Ovary (tissue), 9 donors: ENCODE data around the gene BCL2L14. TPM values are rescaled to one million over a fixed set of nuclear protein-coding genes. Genes with fewer than 3 reads are reported as not detected.

ENCODE experiments used
- DNase-seq, 5 donors: peaks; one replicate each; pipeline ENCODE4 v3.0.0-alpha.2; 2019 to 2020
- H3K27ac ChIP-seq, 2 donors: fragments of 200-600 bp; one replicate each; pipeline versions ENCODE4 v1.5.1 to v1.8.0; 2019 to 2022
- H3K27me3 ChIP-seq: fragments of 200-600 bp; one replicate; pipeline ENCODE4 v1.8.0; 2022
- H3K36me3 ChIP-seq: fragments of 200-600 bp; sonication (generic); one replicate; pipeline ENCODE4 v1.5.1; 2019
- H3K4me1 ChIP-seq: one replicate; pipeline ENCODE4 v1.8.1; 2013; ENCODE audit warnings: mild to moderate bottlenecking, moderate library complexity; ENCODE audit not compliant: insufficient read depth
- H3K4me3 ChIP-seq: fragments of 200-600 bp; sonication (generic); one replicate; pipeline ENCODE4 v1.5.1; 2017
- H3K9me3 ChIP-seq, 2 donors: fragments of 200-600 bp in 1 of 2; sonication (generic) in 1 of 2; one replicate each; pipeline versions ENCODE4 v1.5.1 to v1.8.1; 2013 to 2019; ENCODE audit warnings: mild to moderate bottlenecking in 1 of 2, moderate library complexity in 1 of 2
- EP300 ChIP-seq: sonication (generic); formaldehyde crosslinking; IDR thresholded peaks from one replicate; pipeline ENCODE4 v1.6.1; 2017; ENCODE audit warnings: antibody characterized with exemption
- POLR2A ChIP-seq: fragments of 450-650 bp; IDR thresholded peaks from one replicate; pipeline ENCODE4 v1.6.1; 2017; ENCODE audit warnings: antibody characterized with exemption, mild to moderate bottlenecking, moderate library complexity
- WGBS, 3 donors: extraction: QIAGEN DNeasy Blood & Tissue Kit in 1 of 3; methylation state at CpG; one replicate each; pipeline versions ENCODE4 v1.1.5 to v1.1.7; 2013 to 2017; 5-methylcytosine and 5-hydroxymethylcytosine counted together
- intact Hi-C, 4 donors: fragments of 100-400 bp; cut with DNase I; formaldehyde crosslinking; loops; one replicate each; pipeline versions ENCODE4 v1.11.0 to v1.15.1; 2022 to 2023
- polyA plus RNA-seq, 2 donors: library from polyadenylated mRNA; stranded (reverse); fragments of 200-250 nt in 1 of 2; fragments of 350-450 nt in 1 of 2; fragmentation: Illumina TruSeq in 1 of 2; extraction: RNeasy Lipid Tissue Mini Kit (QIAGEN cat#74804) in 1 of 2; gene quantifications; one replicate each; pipeline ENCODE4 v1.2.3, GENCODE V29; 2013 to 2014
- total RNA-seq, 7 donors: library from RNA; depleted of rRNA in 2 of 7; stranded (reverse); fragments of >200 nt in 2 of 7; fragmentation: NEBNext Ultra II Directional in 3 of 7; extraction: Animal tissue kit (Norgen Biotek cat#: 25700) in 3 of 7; gene quantifications; one replicate each; pipeline versions ENCODE4 v1.1.0 to v1.2.4, GENCODE V29; 2016 to 2023
- TF ChIP-seq, protein P1 (sequence below), 3 donors: fragments of 450-650 bp in 2 of 3; fragments of 200-600 bp in 1 of 3; IDR thresholded peaks; one replicate each; pipeline versions ENCODE4 v1.5.1 to v1.8.0; 2016 to 2022; ENCODE audit warnings: antibody characterized with exemption in 3 of 3, mild to moderate bottlenecking in 1 of 3
- donor health status: DM: no; HTN: no; CAD: no; lungs with moderate emphysema.
- donor health status: DM: no; HTN: no; CAD: no.
- donor health status: Bipolar disorder and iron deficiency.
- donor health status: DM: yes; HTN: yes; CAD: no.
- donor health status: DM: no; HTN: no; CAD: no.
- donor health status: DM: yes; HTN: yes; CAD: no.

BCL2L14 gene
- total and polyA plus RNA-seq, 9 donors = 0.11 TPM; not detected in 8

DNA sequence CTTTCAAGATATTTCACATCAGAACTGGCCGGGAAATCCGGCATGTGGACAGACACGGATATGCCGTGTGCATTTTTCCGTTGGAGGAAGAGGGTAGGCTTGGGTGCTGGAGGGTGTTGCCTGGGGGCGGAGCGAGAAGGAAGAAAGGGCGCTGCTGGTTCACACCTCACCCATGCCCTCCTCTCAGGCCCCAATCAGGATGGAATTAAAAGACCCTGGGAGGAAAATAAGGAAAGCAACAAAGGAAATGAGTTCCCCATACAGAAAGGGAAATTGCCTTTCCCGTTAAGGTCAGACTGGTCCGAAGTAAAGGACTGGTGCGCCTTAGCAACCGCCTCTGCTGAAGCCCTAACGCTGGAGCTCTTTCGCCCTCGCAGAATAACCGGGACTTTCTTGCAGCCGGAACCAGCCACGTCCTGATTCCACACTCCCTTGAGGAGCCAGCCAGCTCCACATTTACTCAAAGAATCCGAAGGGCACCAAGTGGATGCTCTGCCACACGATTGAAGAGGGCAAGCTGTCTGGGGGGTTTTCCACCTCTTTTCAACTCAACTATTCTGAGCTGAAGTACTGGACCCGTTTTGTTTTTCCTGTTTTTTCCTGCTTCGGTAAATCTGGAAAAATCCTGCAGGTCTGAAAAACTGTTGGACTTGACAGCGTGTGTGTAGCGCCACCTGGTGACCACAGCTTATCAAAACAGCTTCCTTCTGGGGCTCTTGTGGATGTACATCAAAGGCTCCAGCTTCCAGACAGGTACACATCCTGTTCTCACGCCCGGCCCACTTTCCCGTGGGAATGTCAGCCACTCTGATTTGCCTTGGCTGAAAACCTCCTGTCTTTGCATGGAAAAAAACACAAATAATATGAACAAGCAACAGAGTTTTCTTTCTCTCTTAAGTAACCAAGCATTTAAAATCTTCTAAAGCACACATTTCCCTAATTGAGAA lies 37.6 kb upstream of the BCL2L14 start:
- Histone ChIP-seq H3K27me3 (no peaks in the 10 kb centered on the region), H3K4me3 (peak overlapping the region; percentile 33), H3K27ac (peak overlapping the region in 1 of 2 donors; percentile 67), H3K4me1 (no peaks in the 10 kb centered on the region), H3K36me3 (no peaks in the 10 kb centered on the region), H3K9me3 (no peaks in the 10 kb centered on the region)
- WGBS, 3 donors = 1 to 3% (median 3%) methylated on average over 27 of the region's 27 CpGs
- DNase-seq = peak; percentile 64 to 89 (median 81)
- no peak for TF ChIP-seq POLR2A
- TF ChIP-seq, protein P1, sequence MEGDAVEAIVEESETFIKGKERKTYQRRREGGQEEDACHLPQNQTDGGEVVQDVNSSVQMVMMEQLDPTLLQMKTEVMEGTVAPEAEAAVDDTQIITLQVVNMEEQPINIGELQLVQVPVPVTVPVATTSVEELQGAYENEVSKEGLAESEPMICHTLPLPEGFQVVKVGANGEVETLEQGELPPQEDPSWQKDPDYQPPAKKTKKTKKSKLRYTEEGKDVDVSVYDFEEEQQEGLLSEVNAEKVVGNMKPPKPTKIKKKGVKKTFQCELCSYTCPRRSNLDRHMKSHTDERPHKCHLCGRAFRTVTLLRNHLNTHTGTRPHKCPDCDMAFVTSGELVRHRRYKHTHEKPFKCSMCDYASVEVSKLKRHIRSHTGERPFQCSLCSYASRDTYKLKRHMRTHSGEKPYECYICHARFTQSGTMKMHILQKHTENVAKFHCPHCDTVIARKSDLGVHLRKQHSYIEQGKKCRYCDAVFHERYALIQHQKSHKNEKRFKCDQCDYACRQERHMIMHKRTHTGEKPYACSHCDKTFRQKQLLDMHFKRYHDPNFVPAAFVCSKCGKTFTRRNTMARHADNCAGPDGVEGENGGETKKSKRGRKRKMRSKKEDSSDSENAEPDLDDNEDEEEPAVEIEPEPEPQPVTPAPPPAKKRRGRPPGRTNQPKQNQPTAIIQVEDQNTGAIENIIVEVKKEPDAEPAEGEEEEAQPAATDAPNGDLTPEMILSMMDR (IDR thresholded peaks at IDR 0.05) = peak; percentile 77 to 91 (median 90)
- intact Hi-C loops = loop anchor here (2.0 to 5.0 kb wide), 2 partner anchors 451 to 452 kb away; no protein-coding TSS in a partner anchor

DNA sequence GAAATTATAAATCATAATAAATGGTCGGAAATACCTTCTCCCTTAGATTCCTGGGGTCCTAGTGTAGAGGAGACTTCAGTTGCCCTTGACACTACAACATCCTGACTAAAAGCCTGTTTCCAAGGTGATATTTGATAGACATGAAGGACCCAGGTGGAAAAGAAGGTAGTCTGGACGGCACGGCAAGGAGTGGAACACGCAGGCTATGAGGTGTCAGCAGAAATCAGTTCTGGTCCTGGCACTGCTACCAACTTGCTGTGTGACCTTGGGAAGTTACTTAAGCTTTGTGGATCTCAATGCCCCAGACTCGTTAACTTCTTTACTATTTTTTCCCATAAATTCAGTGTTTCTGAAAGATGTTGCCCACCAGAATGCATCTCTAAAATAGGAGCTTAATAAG lies 36.9 kb upstream of the BCL2L14 start:
- Histone ChIP-seq H3K36me3 (no peaks in the 10 kb centered on the region), H3K4me3 (no peak overlapping the region), H3K27me3 (no peaks in the 10 kb centered on the region), H3K4me1 (no peaks in the 10 kb centered on the region), H3K27ac (no peak overlapping the region), H3K9me3 (no peaks in the 10 kb centered on the region)
- intact Hi-C loops = loop anchor here (2.0 to 5.0 kb wide), 2 partner anchors 452 to 453 kb away; no protein-coding TSS in a partner anchor
- WGBS, 3 donors = 19 to 31% (median 20%) methylated on average over 5 of the region's 5 CpGs
- TF ChIP-seq POLR2A (no peak), EP300 (no peak)
- TF ChIP-seq, protein P1 (IDR thresholded peaks at IDR 0.05) = no peak
- no peak for DNase-seq

DNA sequence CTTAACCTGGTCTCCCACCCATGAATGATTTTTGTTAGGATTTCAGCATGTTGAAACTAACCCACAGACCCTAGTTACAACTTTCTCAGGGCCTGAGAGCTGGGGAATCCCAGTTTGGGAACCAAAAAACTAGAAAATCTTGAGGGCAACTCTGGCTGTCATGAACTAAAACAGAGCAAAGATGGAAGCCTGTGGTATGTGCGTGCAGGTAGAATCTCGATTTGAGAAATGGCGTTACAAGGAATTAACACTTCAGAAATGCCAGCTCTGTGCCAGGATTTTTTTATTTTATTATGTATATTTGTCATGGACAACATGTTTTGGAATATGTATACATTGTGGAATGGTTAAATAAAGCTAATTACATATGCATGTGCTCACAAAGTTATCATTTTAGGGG lies 36.4 kb upstream of the BCL2L14 start:
- Histone ChIP-seq H3K27ac (no peak overlapping the region), H3K4me1 (no peaks in the 10 kb centered on the region), H3K9me3 (no peaks in the 10 kb centered on the region), H3K36me3 (no peaks in the 10 kb centered on the region), H3K27me3 (no peaks in the 10 kb centered on the region), H3K4me3 (no peak overlapping the region)
- no peak for DNase-seq
- intact Hi-C loops = loop anchor here in 2 of 4 donors (5.0 kb wide), 1 partner anchor 452 kb away; no protein-coding TSS in a partner anchor
- no peak for TF ChIP-seq POLR2A
- no peak for TF ChIP-seq EP300
- TF ChIP-seq, protein P1 (IDR thresholded peaks at IDR 0.05) = no peak
- 85 to 91% (median 88%) methylated on average over 3 of the region's 3 CpGs for WGBS, 3 donors

DNA sequence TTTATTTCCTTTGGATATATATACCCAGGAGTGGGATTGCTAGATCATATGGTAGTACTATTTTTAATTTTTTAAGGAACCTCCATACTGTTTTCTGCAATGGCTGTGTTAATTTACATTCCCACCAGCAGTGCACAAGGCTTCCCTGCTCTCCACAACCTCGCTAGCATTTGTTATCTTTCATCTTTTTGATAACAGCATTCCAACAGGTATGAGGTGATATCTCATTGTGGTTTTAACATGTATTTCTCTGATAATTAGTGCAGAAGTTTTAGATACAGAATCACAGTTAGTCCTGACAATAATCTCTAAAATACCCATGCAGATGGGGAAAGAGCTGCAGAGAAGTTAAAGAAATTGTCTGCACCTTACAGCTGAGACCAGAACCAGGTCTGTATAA lies 35.5 kb upstream of the BCL2L14 start:
- Histone ChIP-seq H3K36me3 (no peaks in the 10 kb centered on the region), H3K4me1 (no peaks in the 10 kb centered on the region), H3K4me3 (no peak overlapping the region), H3K27ac (no peak overlapping the region), H3K9me3 (no peaks in the 10 kb centered on the region), H3K27me3 (no peaks in the 10 kb centered on the region)
- WGBS, 3 donors = 62 to 78% (median 65%) methylated on average over 1 of the region's 1 CpG
- DNase-seq = no peak
- TF ChIP-seq EP300 (no peak), POLR2A (no peak)
- TF ChIP-seq, protein P1 (IDR thresholded peaks at IDR 0.05) = no peak
- intact Hi-C loops = no loop called here
